Amniotic epithelial cell (primary cell): ENCODE data around the gene POLR2E.
A peak's percentile ranks its signal among the peaks of the same experiment; 100 is the strongest.

ENCODE experiments used
- DNase-seq: peaks from one replicate; pipeline ENCODE4 v3.0.0-alpha.2; 2010; ENCODE audit warnings: low read depth

Gene POLR2E

DNA sequence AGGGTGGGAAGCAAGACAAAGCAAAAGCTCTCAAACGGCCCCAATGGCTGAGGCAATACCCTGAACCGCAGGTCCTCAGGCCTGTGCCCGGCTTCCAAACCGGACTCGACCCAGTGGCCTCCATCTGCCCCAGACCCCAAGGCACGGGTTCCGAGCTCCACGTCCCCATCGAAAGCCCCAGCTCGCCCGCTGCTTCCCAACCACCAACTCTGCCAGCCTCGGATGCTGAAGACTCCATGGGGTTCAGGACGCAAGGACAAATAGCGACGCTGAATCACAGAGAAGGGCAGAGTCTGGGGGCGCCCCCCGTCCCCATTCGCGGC is 559 bp downstream of the POLR2E start:
- DNase-seq = no peak

- no peak for DNase-seq
Observed at GRCh38 chr19:1093811-1094553, 1.2 kb downstream of the POLR2E start.

GRCh38 chr19:1093330-1093729 is 1.8 kb downstream of the POLR2E start:
- no peak for DNase-seq

GRCh38 chr19:1091544-1092175 is 3.5 kb downstream of the POLR2E start:
- DNase-seq = no peak

GRCh38 chr19:1090731-1091543 is 4.2 kb downstream of the POLR2E start:
- no peak for DNase-seq

DNA sequence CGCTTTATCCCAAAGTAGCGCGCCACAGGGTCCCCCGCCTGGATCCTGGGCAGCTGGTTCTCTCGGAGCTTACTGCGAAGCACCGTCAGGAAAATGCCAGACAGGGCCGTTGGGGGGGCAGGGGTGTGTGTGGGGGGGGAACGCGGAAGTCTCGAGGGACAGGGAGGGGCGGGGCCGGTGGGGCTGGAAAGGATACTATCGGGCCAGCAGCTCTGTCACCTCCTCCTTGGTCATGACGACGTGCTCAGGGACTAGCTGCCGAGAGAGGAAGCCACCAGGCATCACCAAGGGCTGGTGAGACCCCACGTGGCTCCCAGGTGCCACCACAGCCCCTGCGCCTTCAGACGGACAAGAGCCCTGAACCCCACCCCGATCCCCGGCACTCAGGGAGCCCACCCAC is 5.3 kb downstream of the POLR2E start:
- DNase-seq = no peak

- DNase-seq = no peak
Observed at GRCh38 chr19:1089126-1089771, 5.9 kb downstream of the POLR2E start.

GRCh38 chr19:1088416-1089010 is 6.7 kb downstream of the POLR2E start:
- DNase-seq = no peak

DNA sequence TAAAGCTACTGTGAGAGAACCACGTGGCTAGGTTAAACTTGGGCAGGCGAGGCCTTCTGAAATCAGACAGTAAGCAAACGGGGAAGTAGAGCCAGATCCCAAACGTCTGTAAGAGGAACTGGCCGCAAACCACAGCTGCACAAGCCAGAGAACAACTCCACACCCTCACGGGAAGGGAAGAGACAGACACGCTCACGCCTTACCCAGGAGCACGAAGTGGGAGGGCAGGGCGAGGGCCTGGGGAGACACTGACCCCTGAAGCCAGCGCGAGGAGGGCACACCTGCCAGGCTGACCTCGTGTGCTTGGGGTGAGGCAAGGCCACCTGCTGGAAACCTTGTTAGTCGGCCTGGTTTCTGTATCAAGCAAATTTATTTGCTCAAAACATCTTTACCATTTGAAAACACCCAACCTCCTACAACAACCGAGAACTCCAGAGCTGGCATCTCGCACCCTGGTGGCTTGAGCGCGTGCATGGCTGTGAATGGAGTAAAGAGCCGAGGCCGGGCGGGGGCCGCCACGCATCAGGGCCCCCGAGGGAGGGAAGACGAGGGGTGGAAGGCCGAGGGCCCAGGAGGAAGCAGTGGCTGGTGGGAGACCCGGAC is 7.3 kb downstream of the POLR2E start:
- DNase-seq = no peak

- no peak for DNase-seq
Observed at GRCh38 chr19:1086613-1087012, 8.6 kb downstream of the POLR2E start.

- no peak for DNase-seq
Observed at GRCh38 chr19:1085676-1086442, 9.3 kb downstream of the POLR2E start.

- DNase-seq = no peak
Observed at GRCh38 chr19:1085053-1085658, 10.0 kb downstream of the POLR2E start.

- DNase-seq = no peak
Observed at GRCh38 chr19:1084024-1084868, 10.9 kb downstream of the POLR2E start.

DNA sequence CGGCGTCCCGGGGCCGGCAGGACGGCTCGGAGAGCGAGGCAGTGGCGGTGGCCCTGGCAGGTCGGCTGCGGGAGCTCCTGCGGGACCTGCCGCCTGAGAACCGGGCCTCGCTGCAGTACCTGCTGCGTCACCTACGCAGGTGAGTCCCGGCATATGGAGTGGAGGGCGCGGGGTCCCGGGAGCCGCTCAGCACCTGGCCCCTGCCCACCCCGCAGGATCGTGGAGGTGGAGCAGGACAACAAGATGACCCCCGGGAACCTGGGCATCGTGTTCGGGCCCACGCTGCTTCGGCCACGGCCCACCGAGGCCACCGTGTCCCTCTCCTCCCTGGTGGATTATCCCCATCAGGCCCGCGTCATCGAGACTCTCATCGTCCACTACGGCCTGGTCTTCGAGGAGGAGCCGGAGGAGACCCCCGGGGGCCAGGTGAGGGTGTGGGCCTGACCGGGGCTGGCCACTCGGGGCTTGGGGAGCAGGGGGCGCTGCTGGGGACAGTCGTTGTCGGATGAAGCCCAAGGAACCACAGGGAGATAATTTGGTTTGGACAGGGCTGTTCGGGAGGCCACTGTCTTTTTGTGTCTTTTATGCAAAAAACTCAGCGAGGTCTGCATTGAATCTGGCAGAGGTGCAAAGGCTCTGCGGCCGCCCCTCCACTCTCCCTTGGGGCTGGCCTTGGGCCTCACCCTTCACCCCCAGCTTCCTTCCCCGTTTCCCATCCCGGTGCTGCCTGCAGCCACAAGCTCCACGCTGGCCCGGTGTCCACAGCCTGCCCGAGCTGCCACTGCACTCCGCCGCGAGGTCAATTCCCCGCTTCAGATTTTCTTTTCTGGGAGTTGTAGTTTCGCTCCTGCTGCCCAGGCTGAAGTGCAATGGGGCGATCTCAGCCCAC is 12.0 kb downstream of the POLR2E start:
- DNase-seq = no peak

GRCh38 chr19:1082165-1082927 is 12.8 kb downstream of the POLR2E start:
- DNase-seq = peak; percentile 44

DNA sequence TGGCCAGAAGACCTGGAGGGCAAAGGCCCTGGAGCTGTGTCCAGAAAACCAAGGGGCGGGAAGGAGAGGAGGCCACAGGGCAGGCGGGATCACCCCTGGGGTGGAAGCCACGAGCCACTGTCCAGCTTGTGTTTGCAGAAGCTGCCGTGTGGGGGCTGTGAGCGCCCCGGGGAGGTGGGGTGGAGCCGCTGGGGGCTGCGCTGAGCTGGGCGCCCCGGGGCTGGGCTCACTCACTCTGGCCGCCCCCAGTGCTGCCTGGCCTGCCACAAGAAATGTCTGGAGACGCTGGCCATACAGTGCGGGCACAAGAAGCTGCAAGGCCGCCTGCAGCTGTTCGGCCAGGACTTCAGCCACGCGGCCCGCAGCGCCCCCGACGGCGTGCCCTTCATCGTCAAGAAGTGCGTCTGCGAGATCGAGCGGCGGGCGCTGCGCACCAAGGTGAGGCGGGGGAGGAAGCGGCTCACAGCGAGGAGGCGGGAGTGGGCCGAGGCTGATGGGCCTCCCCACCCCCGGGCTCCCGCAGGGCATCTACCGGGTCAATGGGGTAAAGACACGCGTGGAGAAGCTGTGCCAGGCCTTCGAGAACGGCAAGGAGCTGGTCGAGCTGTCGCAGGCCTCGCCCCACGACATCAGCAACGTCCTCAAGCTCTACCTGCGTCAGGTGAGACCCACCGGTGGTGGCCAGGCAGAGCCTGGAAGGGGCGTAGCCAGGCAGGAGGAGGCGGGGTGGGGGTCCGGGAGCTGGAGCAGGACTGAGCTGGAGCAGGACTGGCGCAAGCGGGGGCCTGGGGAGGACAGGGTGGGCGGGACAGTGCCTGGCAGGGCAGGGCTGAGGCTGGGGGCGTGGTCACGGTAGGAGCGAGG is 13.6 kb downstream of the POLR2E start:
- no peak for DNase-seq
